NT2/D1 (cell line): Measurements from ENCODE around the gene EPB41L3.

Source experiments
- SUZ12 ChIP-seq: IDR thresholded peaks from 2 replicates; pipeline ENCODE4 v1.6.1; 2011; ENCODE audit not compliant: insufficient read length, insufficient read depth; ENCODE audit errors: extremely low read depth
- YY1 ChIP-seq: IDR thresholded peaks from 2 replicates; pipeline ENCODE4 v1.6.1; 2011; ENCODE audit not compliant: insufficient read length, insufficient read depth
- ZNF274 ChIP-seq: IDR thresholded peaks from 2 replicates; pipeline ENCODE4 v1.6.1; 2011; ENCODE audit warnings: mild to moderate bottlenecking, low read depth, low read length

DNA sequence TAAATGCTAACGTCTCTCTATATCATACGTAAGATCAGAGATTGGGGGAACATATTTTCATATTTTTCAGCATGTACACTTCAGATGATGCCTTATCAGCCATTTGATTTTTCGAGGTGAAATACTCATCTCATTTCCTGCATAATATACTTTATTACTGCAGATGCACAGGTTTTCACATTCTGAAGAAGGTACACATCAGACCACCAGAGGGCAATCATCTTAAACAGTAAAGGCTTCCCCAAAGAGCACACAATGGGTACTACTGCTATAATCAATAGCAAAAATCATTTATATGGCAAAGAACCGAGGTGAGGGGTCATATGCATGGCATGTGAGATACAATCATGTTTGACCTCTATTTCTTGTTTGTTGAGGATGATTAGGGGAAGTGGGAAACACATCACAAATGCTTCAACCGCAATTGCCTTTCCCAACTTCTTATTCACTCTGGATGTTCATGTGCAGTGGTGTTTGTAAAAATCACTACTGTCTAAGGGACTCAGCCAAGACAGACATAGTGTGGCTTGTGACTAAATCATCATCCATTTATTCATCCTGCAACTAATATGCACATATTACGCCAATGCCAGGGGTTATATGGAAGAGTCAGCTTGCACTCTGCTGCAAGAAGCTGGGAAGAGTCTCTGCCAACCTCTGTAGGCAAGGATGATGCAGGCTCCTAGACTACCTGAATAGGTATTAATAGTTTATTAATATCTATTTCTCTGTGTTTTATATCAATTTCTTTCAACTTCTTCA lies 118.7 kb downstream of the EPB41L3 start:
- TF ChIP-seq ZNF274 (no peak), SUZ12 (no peak), YY1 (no peak)
